HepG2 (cell line): ENCODE data around the gene PAXIP1. TPM values are rescaled to one million over a fixed set of nuclear protein-coding genes. Genes with fewer than 3 reads are reported as not detected.

ENCODE experiments used
- BATF2 ChIP-seq: sonication (generic); formaldehyde crosslinking; IDR thresholded peaks from 2 replicates; pipeline ENCODE4 v1.8.0; 2022; ENCODE audit warnings: mild to moderate bottlenecking, missing genetic modification reagents, moderate library complexity
- BRCA1 ChIP-seq: sonication (generic); formaldehyde crosslinking; IDR thresholded peaks from 2 replicates; pipeline ENCODE4 v1.4.0; 2020; ENCODE audit warnings: missing genetic modification reagents
- E2F2 ChIP-seq: sonication (generic); formaldehyde crosslinking; IDR thresholded peaks from 2 replicates; pipeline ENCODE4 v1.4.0; 2020; ENCODE audit warnings: missing genetic modification reagents, borderline replicate concordance
- ELF3 ChIP-seq: IDR thresholded peaks from 2 replicates; pipeline ENCODE4 v1.6.1; 2016; ENCODE audit warnings: missing genetic modification reagents, missing compliant biosample characterization
- HMG20A ChIP-seq: IDR thresholded peaks from 2 replicates; pipeline ENCODE4 v1.6.1; 2016; ENCODE audit warnings: borderline replicate concordance
- KDM4B ChIP-seq: sonication (generic); formaldehyde crosslinking; IDR thresholded peaks from 2 replicates; pipeline ENCODE4 v1.4.0; 2020; ENCODE audit warnings: missing genetic modification reagents
- KLF16 ChIP-seq, 2 experiments: sonication (generic) in 1 of 2; formaldehyde crosslinking in 1 of 2; IDR thresholded peaks; 2 replicates each; pipeline versions ENCODE4 v1.6.1 to v1.8.0; 2016 to 2023; ENCODE audit warnings: missing genetic modification reagents in 2 of 2, missing compliant biosample characterization in 1 of 2
- KLF9 ChIP-seq: IDR thresholded peaks from 2 replicates; pipeline ENCODE4 v1.6.1; 2016; ENCODE audit warnings: low read depth
- NCOA2 ChIP-seq: sonication (generic); formaldehyde crosslinking; IDR thresholded peaks from 2 replicates; pipeline ENCODE4 v1.8.0; 2022; ENCODE audit warnings: inconsistent platforms
- NFYB ChIP-seq: sonication (generic); formaldehyde crosslinking; IDR thresholded peaks from 2 replicates; pipeline ENCODE4 v1.4.0; 2020; ENCODE audit warnings: missing genetic modification reagents
- PATZ1 ChIP-seq: sonication (generic); formaldehyde crosslinking; IDR thresholded peaks from 2 replicates; pipeline ENCODE4 v1.4.0; 2020; ENCODE audit warnings: missing genetic modification reagents
- RELA ChIP-seq: sonication (generic); formaldehyde crosslinking; IDR thresholded peaks from 2 replicates; pipeline ENCODE4 v1.4.0; 2020; ENCODE audit warnings: missing genetic modification reagents
- SIN3B ChIP-seq: fragments of 150-350 bp; IDR thresholded peaks from 2 replicates; pipeline ENCODE4 v1.6.1; 2014; ENCODE audit warnings: low read length
- SMAD3 ChIP-seq: sonication (generic); formaldehyde crosslinking; IDR thresholded peaks from 2 replicates; pipeline ENCODE4 v1.4.0; 2020; ENCODE audit warnings: missing genetic modification reagents
- SMC3 ChIP-seq: IDR thresholded peaks from 2 replicates; pipeline ENCODE4 v1.6.1; 2011; ENCODE audit warnings: low read length, improper control_type of control experiment
- SYNCRIP ChIP-seq: fragments of 200-400 bp; formaldehyde crosslinking; IDR thresholded peaks from 2 replicates; pipeline ENCODE4 v1.6.1; 2018; ENCODE audit warnings: mild to moderate bottlenecking, low read depth, low read length; ENCODE audit not compliant: insufficient read depth
- TAF1 ChIP-seq: sonication (generic); formaldehyde crosslinking; IDR thresholded peaks from 2 replicates; pipeline ENCODE4 v1.4.0; 2020; ENCODE audit warnings: missing genetic modification reagents
- THAP11 ChIP-seq: IDR thresholded peaks from 2 replicates; pipeline ENCODE4 v1.6.1; 2016; ENCODE audit warnings: missing biosample characterization, missing genetic modification reagents
- TIGD3 ChIP-seq: sonication (generic); formaldehyde crosslinking; IDR thresholded peaks from 2 replicates; pipeline ENCODE4 v1.5.1; 2020; ENCODE audit warnings: mild to moderate bottlenecking, missing genetic modification reagents, borderline replicate concordance
- ZFP90 ChIP-seq: sonication (generic); formaldehyde crosslinking; IDR thresholded peaks from 2 replicates; pipeline ENCODE4 v1.8.0; 2022; ENCODE audit warnings: missing genetic modification reagents, mild to moderate bottlenecking, inconsistent platforms, borderline replicate concordance
- ZGPAT ChIP-seq: IDR thresholded peaks from 2 replicates; pipeline ENCODE4 v1.6.1; 2016; ENCODE audit warnings: mild to moderate bottlenecking
- ZNF274 ChIP-seq: sonication (generic); formaldehyde crosslinking; IDR thresholded peaks from 2 replicates; pipeline ENCODE4 v1.5.1; 2020; ENCODE audit warnings: mild to moderate bottlenecking, missing genetic modification reagents
- ZNF557 ChIP-seq: sonication (generic); formaldehyde crosslinking; IDR thresholded peaks from 2 replicates; pipeline ENCODE4 v1.4.0; 2020; ENCODE audit warnings: missing genetic modification reagents
- ZNF670 ChIP-seq: sonication (generic); formaldehyde crosslinking; IDR thresholded peaks from 2 replicates; pipeline ENCODE4 v1.8.0; 2022; ENCODE audit warnings: mild to moderate bottlenecking, missing genetic modification reagents, borderline replicate concordance
- ZNF75D ChIP-seq: sonication (generic); formaldehyde crosslinking; IDR thresholded peaks from 2 replicates; pipeline ENCODE4 v1.8.1; 2023; ENCODE audit warnings: missing genetic modification reagents, mild to moderate bottlenecking, borderline replicate concordance
- polyA plus RNA-seq, 8 experiments: library from polyadenylated mRNA; depleted of rRNA in 3 of 8; stranded (reverse) in 7 of 8; unstranded in 1 of 8; fragments of >200 nt; fragmentation: Illumina TruSeq in 4 of 8; extraction: Trizol in 4 of 8; gene quantifications; 2 replicates each; pipeline versions ENCODE4 v1.2.1 to v1.2.3, GENCODE V29; 2011 to 2016; ENCODE audit warnings: low read depth in 4 of 8, missing spikeins in 1 of 8, mixed read lengths in 1 of 8; ENCODE audit not compliant: insufficient read depth in 1 of 8
- total RNA-seq, 5 experiments: library from RNA; depleted of rRNA; stranded (reverse); fragments of >200 nt; fragmentation: Illumina TruSeq; extraction: Trizol; gene quantifications; 2 replicates each; pipeline ENCODE4 v1.2.3, GENCODE V29; 2016; ENCODE audit warnings: low read depth in 1 of 5

The PAXIP1 gene
- total and polyA plus RNA-seq, 2 of the 13 experiments (the other 11 are each of a cell fraction or from before 2014, with no cell fraction given) = 11.6 to 16.2 TPM

- TF ChIP-seq ZFP90 (CRISPR knock-in tag) (0 out of 2 replicates have a peak, but pooled peaks have one; percentile 47), SIN3B (0 out of 2 replicates have a peak, but pooled peaks have one; percentile 21), ZNF670 (peak; percentile 69; the same call in 1 of the 2 replicates), PATZ1 (CRISPR knock-in tag) (peak; percentile 70), NFYB (CRISPR knock-in tag) (no peak), TAF1 (CRISPR knock-in tag) (peak; percentile 38), ZNF75D (CRISPR knock-in tag) (no peak), TIGD3 (CRISPR knock-in tag) (no peak), BRCA1 (peak; percentile 89), KLF16 (CRISPR knock-in tag; IDR thresholded peaks at IDR 0.05) (peak in 1 of 2 experiments; percentile 78; a peak in 2 of 4 replicates), ZGPAT (CRISPR knock-in tag) (peak; percentile 82), ELF3 (CRISPR knock-in tag) (peak; percentile 66), RELA (CRISPR knock-in tag) (no peak), ZNF274 (CRISPR knock-in tag) (peak; percentile 66; the same call in 1 of the 2 replicates), ZNF557 (CRISPR knock-in tag) (peak; percentile 56; the same call in 1 of the 2 replicates), E2F2 (CRISPR knock-in tag) (no peak), KLF9 (CRISPR knock-in tag) (no peak), SMC3 (peak; percentile 29; the same call in 1 of the 2 replicates), HMG20A (CRISPR knock-in tag) (0 out of 2 replicates have a peak, but pooled peaks have one; percentile 12), THAP11 (CRISPR knock-in tag) (peak; percentile 74; the same call in 1 of the 2 replicates), NCOA2 (peak; percentile 69), KDM4B (0 out of 2 replicates have a peak, but pooled peaks have one; percentile 18), BATF2 (CRISPR knock-in tag) (no peak), SYNCRIP (no peak), SMAD3 (peak; percentile 76; the same call in 1 of the 2 replicates)
Observed at GRCh38 chr7:154913638-154914307, 89.2 kb downstream of the PAXIP1 start (continued).
